GM20000 (cell line): ENCODE data around the gene C1GALT1C1.
A peak's percentile ranks its signal among the peaks of the same experiment; 100 is the strongest.
"Not testable (repeated sequence)": the region's sequence is repeated elsewhere in the genome, so short reads cannot be mapped to it uniquely, and the experiment has no call there.

Experiments used
- DNase-seq: peaks from one replicate; pipeline ENCODE4 v3.0.0; 2012; ENCODE audit warnings: low spot score
- CTCF ChIP-seq: IDR thresholded peaks from 2 replicates; pipeline ENCODE4 v1.5.1; 2012; ENCODE audit warnings: mild to moderate bottlenecking, control low read depth; ENCODE audit errors: extremely low read depth, missing control alignments

C1GALT1C1 gene

DNA sequence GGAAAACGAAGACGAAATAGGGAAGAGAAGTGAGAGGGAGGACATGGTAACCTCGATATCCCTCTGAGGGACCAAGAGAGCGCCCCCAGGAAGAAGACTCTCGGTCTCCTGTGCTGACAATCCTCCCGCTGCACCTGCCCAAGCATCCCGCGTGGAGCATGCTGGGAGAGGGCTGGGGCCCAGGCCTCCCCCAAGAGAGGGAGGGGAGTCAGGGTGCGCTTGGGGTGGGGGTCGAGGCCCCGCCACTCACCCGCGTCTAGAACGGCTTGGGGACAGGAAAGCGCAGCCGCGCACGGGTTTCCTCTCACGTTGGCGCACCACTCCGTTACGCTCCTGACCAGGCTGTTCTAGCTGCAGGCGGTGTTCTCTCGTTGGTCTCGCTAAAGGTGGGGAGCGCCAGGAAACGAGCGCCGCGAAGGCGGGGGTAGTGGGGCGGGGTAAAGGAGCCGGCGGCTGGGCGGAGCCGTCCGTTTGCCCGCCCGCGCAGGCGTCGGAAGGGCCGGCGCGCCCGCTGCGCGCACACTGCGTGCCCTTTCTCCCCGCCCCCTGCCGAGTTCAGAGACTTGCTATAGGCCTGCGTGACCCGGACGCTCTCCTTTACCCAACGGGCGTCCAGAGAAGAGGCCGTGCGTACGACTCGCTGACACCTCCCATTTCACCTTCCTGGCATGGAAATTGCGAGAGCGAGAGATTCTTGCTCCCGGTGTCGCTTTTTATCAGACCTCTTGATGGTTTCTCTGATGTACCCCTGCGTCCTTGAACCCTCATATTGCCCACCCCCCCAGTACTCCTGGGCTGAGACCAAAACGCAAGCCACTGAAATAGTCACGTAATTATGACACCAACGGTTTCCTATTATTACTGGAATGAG, at the start of gene C1GALT1C1:
C1GALT1C1 (minus strand) TSS at position 388 of the 871 bp plus-strand sequence. CDS start 2,888 bp downstream, outside the sequence.
- no peak for TF ChIP-seq CTCF

DNA sequence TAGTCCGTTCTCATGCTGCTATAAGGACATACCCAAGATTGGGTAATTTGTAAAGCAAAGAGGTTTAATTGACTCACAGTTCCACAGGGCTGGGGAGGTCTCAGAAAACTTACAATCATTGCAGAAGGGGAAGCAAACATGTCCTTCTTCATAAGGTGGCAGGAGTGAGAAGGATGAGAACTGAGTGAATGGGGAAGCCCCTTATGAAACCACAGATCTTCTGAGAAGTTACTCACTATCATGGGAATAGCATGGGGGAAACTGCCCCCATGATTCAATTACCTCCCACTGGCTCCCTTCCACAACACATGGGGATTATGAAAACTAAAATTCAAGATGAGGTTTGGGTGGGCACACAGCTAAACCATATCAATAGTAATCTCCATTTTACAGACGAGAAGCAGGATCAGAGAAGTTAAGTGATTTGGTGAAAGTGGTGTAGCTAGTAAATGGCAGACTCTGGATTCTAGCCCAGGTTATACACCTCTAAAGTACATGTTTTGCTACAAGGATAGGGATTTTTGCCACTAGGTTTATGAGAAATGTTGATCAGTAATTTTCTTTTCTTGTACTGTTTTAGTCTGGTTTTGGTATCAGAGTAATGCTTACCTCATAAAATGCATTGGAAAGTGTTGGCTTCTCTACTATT, 47.3 kb upstream of the C1GALT1C1 start:
- no peak for TF ChIP-seq CTCF
- no peak for DNase-seq

More for the DNA sequence above, at the start of gene C1GALT1C1:
- DNase-seq, result peak; percentile 82

DNA sequence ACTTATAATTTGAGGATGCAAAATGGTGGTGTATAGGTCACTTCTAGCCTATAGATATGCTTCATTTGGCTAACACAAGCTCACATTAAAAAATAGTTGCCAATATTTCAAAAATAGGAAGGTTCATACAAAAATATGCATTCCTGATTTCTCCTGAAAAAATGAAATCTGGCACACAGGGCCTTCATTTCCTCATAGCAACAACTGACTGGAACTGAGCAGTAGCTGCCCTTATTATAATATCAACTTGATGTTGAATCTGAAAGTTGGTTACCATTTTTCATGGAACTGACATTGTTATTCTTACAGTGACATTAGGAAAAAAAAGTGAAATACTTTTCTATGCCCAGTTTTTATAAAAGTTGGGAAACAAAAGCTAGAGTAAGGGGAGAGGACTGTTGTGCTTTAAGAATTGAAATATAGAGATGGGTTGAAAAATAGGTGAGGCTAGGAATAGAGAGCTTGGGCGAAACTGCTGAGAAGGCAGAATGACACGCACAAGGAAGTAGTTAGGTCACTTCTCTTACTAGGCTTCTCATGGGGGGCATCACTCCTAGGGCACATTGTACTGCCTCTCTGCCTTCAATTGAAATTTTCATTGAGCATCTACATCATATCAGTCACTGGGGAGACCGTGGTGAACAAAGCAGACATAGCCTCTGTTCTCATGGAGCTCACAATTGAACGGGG, 43.1 kb upstream of the C1GALT1C1 start:
- no peak for DNase-seq
- TF ChIP-seq CTCF, result no peak

DNA sequence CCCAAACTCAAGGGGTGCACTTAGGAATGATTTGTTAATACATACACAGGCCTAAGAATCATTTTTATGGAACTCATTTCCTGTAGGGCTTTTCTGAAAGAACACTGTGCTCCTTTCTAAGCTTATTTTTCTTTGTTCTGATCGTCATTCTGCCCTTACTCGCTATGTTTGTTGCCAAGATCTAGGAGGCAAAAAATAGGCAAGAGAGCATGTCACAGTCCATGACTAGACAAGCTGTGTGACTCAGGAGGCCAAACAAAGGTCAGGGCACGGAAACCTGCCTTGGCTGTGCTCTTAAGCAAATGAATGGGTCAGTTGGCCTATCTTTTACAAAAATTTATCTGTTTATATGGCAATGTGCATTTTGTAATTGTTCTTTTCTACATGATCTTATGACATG, 42.5 kb upstream of the C1GALT1C1 start:
- no peak for TF ChIP-seq CTCF
- DNase-seq, result no peak

DNA sequence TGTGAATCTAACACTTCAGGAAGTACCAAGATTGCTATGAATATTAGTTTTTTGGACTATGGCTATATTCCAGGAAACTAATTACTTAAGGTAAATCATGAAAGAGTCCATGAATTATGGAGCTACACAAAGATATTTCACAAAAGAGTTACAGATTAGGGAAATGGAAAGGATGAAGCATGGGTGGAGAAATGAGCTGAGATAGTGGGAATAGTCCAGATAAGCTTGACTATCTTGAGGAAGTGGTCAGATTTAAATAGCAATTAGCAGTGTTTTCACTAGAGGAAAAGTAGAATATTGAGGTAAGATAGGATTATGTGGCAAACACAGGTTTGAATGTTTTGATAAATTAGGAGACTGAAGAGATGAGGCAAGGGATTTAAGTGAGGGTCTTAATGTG, 42.1 kb upstream of the C1GALT1C1 start:
- DNase-seq, result no peak
- TF ChIP-seq CTCF, result no peak

- no peak for TF ChIP-seq CTCF
- no peak for DNase-seq
Measured at GRCh38 chrX:120668357-120668756, 38.5 kb upstream of the C1GALT1C1 start.

DNA sequence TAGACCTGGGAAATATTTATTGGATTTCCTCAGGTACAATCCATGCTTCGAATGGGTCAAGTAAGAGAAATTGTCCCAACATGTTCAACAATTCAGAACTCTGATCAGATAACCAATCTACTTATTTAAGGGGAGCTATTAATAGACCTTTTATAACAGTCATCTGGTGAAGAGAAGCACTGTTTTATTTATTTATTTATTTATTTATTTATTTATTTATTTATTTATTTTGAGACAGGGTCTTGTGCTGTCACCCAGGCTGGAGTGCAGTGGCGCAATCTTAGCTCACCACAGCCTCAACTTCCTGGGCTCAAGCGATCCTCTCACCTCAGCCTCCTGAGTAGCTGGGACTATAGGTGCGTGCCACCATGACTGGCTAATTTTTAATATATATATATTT, 34.7 kb upstream of the C1GALT1C1 start:
- not testable (repeated sequence) for DNase-seq
